ENCODE data around the gene ESRP2.

Gene ESRP2

GRCh38 chr16:68179855-68180254 lies 56.1 kb downstream of the ESRP2 start:
- no peak for TF ChIP-seq CTCF (IDR thresholded peaks at IDR 0.05; ENCODE audit: insufficient read depth, missing control alignments)
- DNase-seq (ENCODE audit: insufficient read length, low spot score) (no peak), FAIRE-seq (no peak)

GRCh38 chr16:68179196-68179795 lies 56.6 kb downstream of the ESRP2 start:
- DNase-seq (ENCODE audit: insufficient read length, low spot score) (no peak), FAIRE-seq (no peak)
- no peak for TF ChIP-seq CTCF (IDR thresholded peaks at IDR 0.05; ENCODE audit: insufficient read depth, missing control alignments)

Measured in D721Med (cell line).